Memory B cell (primary cell): ENCODE measurements around the gene EFNA5.
"Not testable (repeated sequence)": the region's sequence is repeated elsewhere in the genome, so short reads cannot be mapped to it uniquely, and the experiment has no call there.

Experiments used
- ATAC-seq: fragments of 150-1000 bp; cut with Tn5 transposase; 2 replicates; pipeline ENCODE4 v1.10.0; 2021; ENCODE audit warnings: low read depth, mild to moderate bottlenecking, moderate library complexity
- DNase-seq, 2 donors: peaks; one replicate each; pipeline ENCODE4 v3.0.0; 2022; ENCODE audit warnings: low spot score in 2 of 2
- H3K27ac Mint-ChIP-seq: one replicate; pipeline ENCODE4 v1.8.0; 2022; ENCODE audit warnings: mild to moderate bottlenecking, moderate library complexity, mixed read lengths
- H3K27me3 Mint-ChIP-seq: one replicate; pipeline ENCODE4 v1.8.0; 2022; ENCODE audit warnings: mixed read lengths
- H3K36me3 Mint-ChIP-seq: one replicate; pipeline ENCODE4 v1.8.0; 2022; ENCODE audit warnings: mild to moderate bottlenecking, mixed read lengths
- H3K4me1 Mint-ChIP-seq: one replicate; pipeline ENCODE4 v1.8.0; 2022; ENCODE audit warnings: mixed read lengths
- H3K4me3 Mint-ChIP-seq: one replicate; pipeline ENCODE4 v1.8.0; 2022; ENCODE audit warnings: mild to moderate bottlenecking, moderate library complexity, mixed read lengths
- H3K9me3 Mint-ChIP-seq: one replicate; pipeline ENCODE4 v1.8.0; 2022; ENCODE audit warnings: mixed read lengths

EFNA5 gene

GRCh38 chr5:107502676-107503060, 168.1 kb downstream of the EFNA5 start:
- no peak overlapping the region for H3K27ac Mint-ChIP-seq
- H3K4me1 Mint-ChIP-seq, result no peaks in the 10 kb centered on the region
- no peak overlapping the region for H3K4me3 Mint-ChIP-seq
- ATAC-seq (no peak), DNase-seq (no peak)
- H3K36me3 Mint-ChIP-seq, result no peaks in the 10 kb centered on the region
- peaks cover 2% of the 10 kb centered on the region for H3K9me3 Mint-ChIP-seq
- peaks cover 4% of the 10 kb centered on the region for H3K27me3 Mint-ChIP-seq

GRCh38 chr5:107501965-107502675, 168.6 kb downstream of the EFNA5 start:
- DNase-seq (no peak), ATAC-seq (no peak)
- no peak overlapping the region for H3K4me3 Mint-ChIP-seq
- peaks cover 2% of the 10 kb centered on the region for H3K9me3 Mint-ChIP-seq
- H3K27me3 Mint-ChIP-seq, result peaks cover 4% of the 10 kb centered on the region
- no peak overlapping the region for H3K27ac Mint-ChIP-seq
- no peaks in the 10 kb centered on the region for H3K4me1 Mint-ChIP-seq
- no peaks in the 10 kb centered on the region for H3K36me3 Mint-ChIP-seq

GRCh38 chr5:107500840-107501239, 169.9 kb downstream of the EFNA5 start:
- DNase-seq, result no peak
- Mint-ChIP-seq H3K36me3 (no peaks in the 10 kb centered on the region), H3K27ac (no peak overlapping the region), H3K4me1 (no peaks in the 10 kb centered on the region), H3K27me3 (peaks cover 4% of the 10 kb centered on the region), H3K4me3 (no peak overlapping the region), H3K9me3 (peaks cover 2% of the 10 kb centered on the region)
- ATAC-seq, result no peak

GRCh38 chr5:107500347-107500746, 170.4 kb downstream of the EFNA5 start:
- H3K27me3 Mint-ChIP-seq, result peaks cover 3% of the 10 kb centered on the region
- peaks cover 2% of the 10 kb centered on the region for H3K9me3 Mint-ChIP-seq
- no peak overlapping the region for H3K27ac Mint-ChIP-seq
- no peak for ATAC-seq
- no peak for DNase-seq
- H3K36me3 Mint-ChIP-seq, result no peaks in the 10 kb centered on the region
- no peak overlapping the region for H3K4me3 Mint-ChIP-seq
- H3K4me1 Mint-ChIP-seq, result no peaks in the 10 kb centered on the region

GRCh38 chr5:107499776-107500175, 171.0 kb downstream of the EFNA5 start:
- ATAC-seq (no peak), DNase-seq (no peak)
- no peaks in the 10 kb centered on the region for H3K4me1 Mint-ChIP-seq
- H3K4me3 Mint-ChIP-seq, result no peak overlapping the region
- H3K36me3 Mint-ChIP-seq, result no peaks in the 10 kb centered on the region
- peaks cover 2% of the 10 kb centered on the region for H3K27me3 Mint-ChIP-seq
- H3K9me3 Mint-ChIP-seq, result peaks cover 2% of the 10 kb centered on the region
- H3K27ac Mint-ChIP-seq, result no peak overlapping the region

- peaks cover 2% of the 10 kb centered on the region for H3K27me3 Mint-ChIP-seq
- H3K4me3 Mint-ChIP-seq, result no peak overlapping the region
- peaks cover 2% of the 10 kb centered on the region for H3K9me3 Mint-ChIP-seq
- H3K36me3 Mint-ChIP-seq, result no peaks in the 10 kb centered on the region
- ATAC-seq (no peak), DNase-seq (no peak)
- H3K27ac Mint-ChIP-seq, result no peak overlapping the region
- H3K4me1 Mint-ChIP-seq, result no peaks in the 10 kb centered on the region
Observed at GRCh38 chr5:107499237-107499636, 171.5 kb downstream of the EFNA5 start.

DNA sequence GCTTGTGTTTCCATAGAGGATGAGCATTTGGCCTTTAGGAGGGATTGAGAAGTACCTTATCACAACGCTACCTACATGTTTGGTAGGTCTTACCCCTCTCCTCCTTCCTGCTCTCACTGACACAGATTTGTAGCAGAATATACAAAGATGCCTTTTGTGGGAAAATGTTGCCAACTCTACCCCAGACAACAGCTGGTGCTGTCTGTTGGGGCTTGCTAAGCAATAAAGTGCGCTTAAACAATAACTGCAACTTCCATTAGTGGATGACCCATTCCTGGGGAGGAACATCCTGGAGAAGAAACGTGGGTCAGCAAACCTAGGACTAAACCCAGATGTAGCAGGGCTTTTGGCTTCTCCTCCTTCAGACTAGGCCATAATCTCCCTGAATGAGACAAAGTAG, 174.3 kb downstream of the EFNA5 start:
- Mint-ChIP-seq H3K36me3 (no peaks in the 10 kb centered on the region), H3K27me3 (no peaks in the 10 kb centered on the region), H3K4me3 (no peak overlapping the region), H3K9me3 (no peaks in the 10 kb centered on the region), H3K27ac (no peak overlapping the region), H3K4me1 (no peaks in the 10 kb centered on the region)
- DNase-seq (no peak), ATAC-seq (no peak)

GRCh38 chr5:107494129-107494528, 176.6 kb downstream of the EFNA5 start:
- DNase-seq, H3K9me3 Mint-ChIP-seq, H3K4me1 Mint-ChIP-seq, H3K27ac Mint-ChIP-seq, H3K27me3 Mint-ChIP-seq, H3K36me3 Mint-ChIP-seq, H3K4me3 Mint-ChIP-seq, ATAC-seq: not testable (repeated sequence)

- ATAC-seq (no peak), DNase-seq (no peak)
- H3K4me1 Mint-ChIP-seq, result no peaks in the 10 kb centered on the region
- no peaks in the 10 kb centered on the region for H3K36me3 Mint-ChIP-seq
- no peak overlapping the region for H3K4me3 Mint-ChIP-seq
- H3K9me3 Mint-ChIP-seq, result no peaks in the 10 kb centered on the region
- H3K27me3 Mint-ChIP-seq, result no peaks in the 10 kb centered on the region
- H3K27ac Mint-ChIP-seq, result no peak overlapping the region
Observed at GRCh38 chr5:107487056-107487542, 183.6 kb downstream of the EFNA5 start.

DNA sequence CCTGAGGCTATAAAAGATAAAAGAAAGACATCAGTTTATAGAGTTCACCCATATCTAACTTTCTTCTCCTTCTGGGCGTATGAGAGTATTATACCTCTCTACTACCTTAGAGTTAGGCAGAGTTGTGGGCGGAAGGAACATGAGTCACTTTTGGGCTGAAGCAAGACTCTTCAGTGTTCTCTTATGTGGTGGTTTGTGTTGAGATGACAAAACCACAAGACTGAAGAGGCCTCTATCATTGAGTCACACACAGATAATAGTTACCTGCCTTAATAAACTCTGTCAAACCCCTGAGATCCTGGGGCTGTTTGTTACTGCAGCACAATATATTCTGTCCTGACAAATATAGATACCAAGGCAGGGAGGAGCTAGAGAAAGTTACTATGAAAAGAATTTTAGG, 184.2 kb downstream of the EFNA5 start:
- H3K27ac Mint-ChIP-seq, result no peak overlapping the region
- ATAC-seq (no peak), DNase-seq (no peak)
- no peaks in the 10 kb centered on the region for H3K4me1 Mint-ChIP-seq
- no peaks in the 10 kb centered on the region for H3K9me3 Mint-ChIP-seq
- no peaks in the 10 kb centered on the region for H3K27me3 Mint-ChIP-seq
- no peaks in the 10 kb centered on the region for H3K36me3 Mint-ChIP-seq
- no peak overlapping the region for H3K4me3 Mint-ChIP-seq

DNA sequence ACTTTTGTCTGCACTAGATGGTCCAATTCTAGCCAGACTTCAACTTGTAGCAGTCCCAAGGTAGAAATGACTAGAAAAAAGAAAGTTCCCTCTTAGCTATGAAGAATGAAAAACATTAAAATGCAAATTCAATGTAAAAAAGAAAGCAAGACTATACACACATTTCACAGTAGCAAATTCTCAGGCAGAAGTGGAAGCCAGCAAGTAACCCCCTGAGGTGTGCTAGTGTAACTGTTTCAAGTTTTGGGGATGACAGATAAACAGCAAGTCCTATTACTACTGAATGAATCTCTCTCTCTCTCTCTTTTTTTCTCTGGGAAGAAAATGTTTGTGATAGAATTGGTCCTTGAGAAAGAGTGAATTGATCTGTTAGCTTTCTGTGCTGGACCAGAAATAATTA, 185.6 kb downstream of the EFNA5 start:
- Mint-ChIP-seq H3K27me3 (no peaks in the 10 kb centered on the region), H3K4me1 (no peaks in the 10 kb centered on the region), H3K36me3 (no peaks in the 10 kb centered on the region), H3K4me3 (no peak overlapping the region), H3K9me3 (no peaks in the 10 kb centered on the region), H3K27ac (no peak overlapping the region)
- DNase-seq (no peak), ATAC-seq (no peak)

- Mint-ChIP-seq H3K4me1 (no peaks in the 10 kb centered on the region), H3K36me3 (no peaks in the 10 kb centered on the region), H3K4me3 (no peak overlapping the region), H3K27ac (no peak overlapping the region), H3K27me3 (no peaks in the 10 kb centered on the region), H3K9me3 (no peaks in the 10 kb centered on the region)
- ATAC-seq, result no peak
- no peak for DNase-seq
Observed at GRCh38 chr5:107484281-107484680, 186.5 kb downstream of the EFNA5 start.

GRCh38 chr5:107483231-107484024, 187.3 kb downstream of the EFNA5 start:
- Mint-ChIP-seq H3K4me1 (no peaks in the 10 kb centered on the region), H3K9me3 (no peaks in the 10 kb centered on the region), H3K27ac (no peak overlapping the region), H3K4me3 (no peak overlapping the region), H3K27me3 (no peaks in the 10 kb centered on the region), H3K36me3 (no peaks in the 10 kb centered on the region)
- ATAC-seq (no peak), DNase-seq (no peak)

DNA sequence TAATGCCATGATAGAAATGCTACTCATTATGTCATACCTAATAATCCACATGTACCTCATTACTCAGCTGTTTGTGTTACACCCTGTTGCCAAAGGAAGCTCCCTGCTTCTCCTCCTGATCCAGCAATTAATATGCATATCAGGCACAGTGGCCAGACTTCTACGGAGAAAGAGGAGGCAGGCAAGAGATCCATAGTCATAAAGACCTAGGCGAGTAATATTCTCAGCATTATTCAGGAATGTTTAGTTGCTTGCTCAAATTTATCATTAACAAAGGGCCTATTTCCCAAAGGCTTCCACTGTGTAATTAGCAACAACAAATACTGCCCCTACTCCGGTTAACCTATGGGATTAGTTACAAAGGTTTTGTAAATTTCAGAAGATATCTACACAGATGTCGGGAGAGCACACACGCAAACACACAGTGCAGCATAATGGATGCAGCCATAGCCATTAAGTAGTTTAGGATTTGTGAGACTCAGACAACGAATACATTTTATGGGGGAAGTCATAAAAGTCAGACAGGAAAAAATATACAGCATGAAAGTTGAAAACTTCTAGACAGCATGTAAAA, 192.6 kb downstream of the EFNA5 start:
- no peak overlapping the region for H3K27ac Mint-ChIP-seq
- H3K4me1 Mint-ChIP-seq, result no peaks in the 10 kb centered on the region
- DNase-seq (no peak), ATAC-seq (no peak)
- H3K36me3 Mint-ChIP-seq, result no peaks in the 10 kb centered on the region
- H3K9me3 Mint-ChIP-seq, result no peaks in the 10 kb centered on the region
- H3K4me3 Mint-ChIP-seq, result no peak overlapping the region
- H3K27me3 Mint-ChIP-seq, result peaks cover 1% of the 10 kb centered on the region
